Measurements from ENCODE around the gene FOXL2NB.

DNA sequence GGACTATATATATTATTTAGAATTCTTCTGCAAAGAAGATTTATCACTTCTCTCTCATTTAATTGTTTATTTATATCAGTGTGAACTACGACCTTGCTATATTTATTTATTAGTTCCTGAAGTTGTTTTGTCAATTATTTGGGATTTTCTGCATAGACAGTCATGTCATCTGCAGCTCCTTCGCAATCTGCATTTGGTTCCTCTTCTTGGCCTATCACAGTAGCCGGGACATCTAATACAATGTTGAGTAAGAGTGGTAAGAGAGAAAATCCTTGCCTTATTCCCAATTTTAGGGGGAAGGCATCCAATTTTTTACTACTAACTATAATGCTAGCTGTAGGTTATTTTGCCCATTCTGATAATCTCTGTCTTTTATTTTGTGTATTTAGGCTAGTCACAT lies 39.5 kb upstream of the FOXL2NB start:
- no peak for TF ChIP-seq ZFX (IDR thresholded peaks at IDR 0.05; ENCODE audit: borderline replicate concordance)
- TF ChIP-seq, protein P1, sequence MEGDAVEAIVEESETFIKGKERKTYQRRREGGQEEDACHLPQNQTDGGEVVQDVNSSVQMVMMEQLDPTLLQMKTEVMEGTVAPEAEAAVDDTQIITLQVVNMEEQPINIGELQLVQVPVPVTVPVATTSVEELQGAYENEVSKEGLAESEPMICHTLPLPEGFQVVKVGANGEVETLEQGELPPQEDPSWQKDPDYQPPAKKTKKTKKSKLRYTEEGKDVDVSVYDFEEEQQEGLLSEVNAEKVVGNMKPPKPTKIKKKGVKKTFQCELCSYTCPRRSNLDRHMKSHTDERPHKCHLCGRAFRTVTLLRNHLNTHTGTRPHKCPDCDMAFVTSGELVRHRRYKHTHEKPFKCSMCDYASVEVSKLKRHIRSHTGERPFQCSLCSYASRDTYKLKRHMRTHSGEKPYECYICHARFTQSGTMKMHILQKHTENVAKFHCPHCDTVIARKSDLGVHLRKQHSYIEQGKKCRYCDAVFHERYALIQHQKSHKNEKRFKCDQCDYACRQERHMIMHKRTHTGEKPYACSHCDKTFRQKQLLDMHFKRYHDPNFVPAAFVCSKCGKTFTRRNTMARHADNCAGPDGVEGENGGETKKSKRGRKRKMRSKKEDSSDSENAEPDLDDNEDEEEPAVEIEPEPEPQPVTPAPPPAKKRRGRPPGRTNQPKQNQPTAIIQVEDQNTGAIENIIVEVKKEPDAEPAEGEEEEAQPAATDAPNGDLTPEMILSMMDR (IDR thresholded peaks at IDR 0.05): no peak

Data from 22Rv1 (cell line).